Peyer's patch (tissue), 4 donors: ENCODE data around the gene ITGA3.
"Not testable (repeated sequence)": the region's sequence is repeated elsewhere in the genome, so short reads cannot be mapped to it uniquely, and the experiment has no call there.

ENCODE experiments used
- POLR2A ChIP-seq, 2 donors: fragments of 450-650 bp; IDR thresholded peaks; one replicate each; pipeline ENCODE4 v1.5.1; 2017; ENCODE audit warnings: antibody characterized with exemption in 2 of 2, mild to moderate bottlenecking in 2 of 2, moderate library complexity in 2 of 2
- TF ChIP-seq, protein P1 (sequence below), 6 experiments: fragments of 450-650 bp in 4 of 6; fragments of 200-600 bp in 2 of 6; sonication (generic) in 1 of 6; IDR thresholded peaks; one replicate each; pipeline ENCODE4 v1.5.1; 2017 to 2019; ENCODE audit warnings: antibody characterized with exemption in 6 of 6, mild to moderate bottlenecking in 3 of 6, moderate library complexity in 1 of 6

DNA sequence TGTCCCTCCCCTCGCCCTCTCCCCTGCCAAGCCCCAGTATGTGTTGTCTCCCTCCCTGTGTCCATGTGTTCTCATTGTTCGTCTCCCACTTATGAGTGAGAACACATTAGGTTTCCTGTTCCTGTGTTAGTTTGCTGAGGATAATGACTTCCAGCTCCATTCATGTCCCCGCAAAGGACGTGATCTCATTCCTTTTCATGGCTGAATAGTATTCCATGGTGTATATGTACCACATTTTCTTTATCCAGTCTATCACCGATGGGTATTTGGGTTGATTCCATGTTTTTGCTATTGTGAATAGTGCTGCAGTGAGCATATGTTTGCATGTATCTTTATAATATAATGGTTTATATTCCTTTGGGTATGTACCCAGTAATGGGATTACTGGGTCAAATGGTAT is 15.4 kb upstream of the ITGA3 start:
- TF ChIP-seq, protein P1, sequence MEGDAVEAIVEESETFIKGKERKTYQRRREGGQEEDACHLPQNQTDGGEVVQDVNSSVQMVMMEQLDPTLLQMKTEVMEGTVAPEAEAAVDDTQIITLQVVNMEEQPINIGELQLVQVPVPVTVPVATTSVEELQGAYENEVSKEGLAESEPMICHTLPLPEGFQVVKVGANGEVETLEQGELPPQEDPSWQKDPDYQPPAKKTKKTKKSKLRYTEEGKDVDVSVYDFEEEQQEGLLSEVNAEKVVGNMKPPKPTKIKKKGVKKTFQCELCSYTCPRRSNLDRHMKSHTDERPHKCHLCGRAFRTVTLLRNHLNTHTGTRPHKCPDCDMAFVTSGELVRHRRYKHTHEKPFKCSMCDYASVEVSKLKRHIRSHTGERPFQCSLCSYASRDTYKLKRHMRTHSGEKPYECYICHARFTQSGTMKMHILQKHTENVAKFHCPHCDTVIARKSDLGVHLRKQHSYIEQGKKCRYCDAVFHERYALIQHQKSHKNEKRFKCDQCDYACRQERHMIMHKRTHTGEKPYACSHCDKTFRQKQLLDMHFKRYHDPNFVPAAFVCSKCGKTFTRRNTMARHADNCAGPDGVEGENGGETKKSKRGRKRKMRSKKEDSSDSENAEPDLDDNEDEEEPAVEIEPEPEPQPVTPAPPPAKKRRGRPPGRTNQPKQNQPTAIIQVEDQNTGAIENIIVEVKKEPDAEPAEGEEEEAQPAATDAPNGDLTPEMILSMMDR (IDR thresholded peaks at IDR 0.05) = not testable (repeated sequence)
- TF ChIP-seq POLR2A (IDR thresholded peaks at IDR 0.05) = not testable (repeated sequence)
